NCI-H2107 (cell line): Measurements from ENCODE around the gene ITGA4.

Source experiments
- DNase-seq: peaks from one replicate; lab custom pipeline; 2025; lab: John Stamatoyannopoulos, UW

Gene ITGA4

GRCh38 chr2:181575024-181575649 lies 118.0 kb downstream of the ITGA4 start:
- no peak for DNase-seq

- DNase-seq, result no peak
Measured at GRCh38 chr2:181575650-181576025, 118.5 kb downstream of the ITGA4 start.

GRCh38 chr2:181576431-181576830 lies 119.2 kb downstream of the ITGA4 start:
- no peak for DNase-seq

GRCh38 chr2:181578829-181579228 lies 121.6 kb downstream of the ITGA4 start:
- no peak for DNase-seq

GRCh38 chr2:181581534-181581933 lies 124.3 kb downstream of the ITGA4 start:
- no peak for DNase-seq

- DNase-seq, result no peak
Measured at GRCh38 chr2:181585732-181586131, 128.5 kb downstream of the ITGA4 start.
